Prostate gland (tissue), 2 donors: Measurements from ENCODE around the gene ERCC1. TPM values are rescaled to one million over a fixed set of nuclear protein-coding genes. Genes with fewer than 3 reads are reported as not detected.

Experiments
- DNase-seq: peaks from one replicate; pipeline ENCODE4 v3.0.0-alpha.2; 2019; ENCODE audit warnings: low spot score
- H3K27ac ChIP-seq, 2 donors: fragments of 200-600 bp; sonication (generic); 2 replicates each; pipeline ENCODE4 v1.5.1; 2017 to 2019
- H3K27me3 ChIP-seq: fragments of 200-600 bp; sonication (generic); replicated peaks from 2 replicates; pipeline ENCODE4 v1.5.1; 2019; ENCODE audit not compliant: insufficient read depth
- H3K36me3 ChIP-seq, 2 donors: fragments of 200-600 bp; sonication (generic); 1 replicate in 1 of 2; 2 replicates in 1 of 2; pipeline versions ENCODE4 v1.5.1 to v1.8.1; 2017 to 2019
- H3K4me1 ChIP-seq: fragments of 200-600 bp; sonication (generic); replicated peaks from 2 replicates; pipeline ENCODE4 v1.5.1; 2019
- H3K4me3 ChIP-seq, 2 donors: fragments of 200-600 bp; sonication (generic); 2 replicates each; pipeline ENCODE4 v1.5.1; 2017 to 2019
- H3K9me3 ChIP-seq: fragments of 200-600 bp; sonication (generic); 2 replicates; pipeline ENCODE4 v1.5.1; 2017
- POLR2A ChIP-seq: fragments of 450-650 bp; IDR thresholded peaks from one replicate; pipeline ENCODE4 v1.6.1; 2016; ENCODE audit warnings: antibody characterized with exemption, mild to moderate bottlenecking
- POLR2AphosphoS5 ChIP-seq: sonication (generic); formaldehyde crosslinking; IDR thresholded peaks from one replicate; pipeline ENCODE4 v1.6.1; 2017; ENCODE audit warnings: antibody characterized with exemption
- WGBS: methylation state at CpG from one replicate; pipeline ENCODE4 v1.1.5; 2018; 5-methylcytosine and 5-hydroxymethylcytosine counted together
- intact Hi-C: fragments of 100-400 bp; cut with DNase I; formaldehyde crosslinking; loops from one replicate; pipeline ENCODE4 v1.14.2; 2022
- total RNA-seq, 2 donors: library from RNA; depleted of rRNA; stranded (reverse); fragments of >200 nt; gene quantifications; one replicate each; pipeline ENCODE4 v1.1.0, GENCODE V29; 2016
- TF ChIP-seq, protein P1 (sequence below), 4 experiments: fragments of 200-600 bp in 2 of 4; fragments of 450-650 bp in 2 of 4; sonication (generic) in 2 of 4; IDR thresholded peaks; 1 replicate in 3 of 4; 2 replicates in 1 of 4; pipeline ENCODE4 v1.5.1; 2016 to 2019; ENCODE audit warnings: antibody characterized with exemption in 4 of 4, mild to moderate bottlenecking in 2 of 4, moderate library complexity in 2 of 4

Gene ERCC1
- 100 to 1,000 TPM; 142 to 151 TPM for total RNA-seq

DNA sequence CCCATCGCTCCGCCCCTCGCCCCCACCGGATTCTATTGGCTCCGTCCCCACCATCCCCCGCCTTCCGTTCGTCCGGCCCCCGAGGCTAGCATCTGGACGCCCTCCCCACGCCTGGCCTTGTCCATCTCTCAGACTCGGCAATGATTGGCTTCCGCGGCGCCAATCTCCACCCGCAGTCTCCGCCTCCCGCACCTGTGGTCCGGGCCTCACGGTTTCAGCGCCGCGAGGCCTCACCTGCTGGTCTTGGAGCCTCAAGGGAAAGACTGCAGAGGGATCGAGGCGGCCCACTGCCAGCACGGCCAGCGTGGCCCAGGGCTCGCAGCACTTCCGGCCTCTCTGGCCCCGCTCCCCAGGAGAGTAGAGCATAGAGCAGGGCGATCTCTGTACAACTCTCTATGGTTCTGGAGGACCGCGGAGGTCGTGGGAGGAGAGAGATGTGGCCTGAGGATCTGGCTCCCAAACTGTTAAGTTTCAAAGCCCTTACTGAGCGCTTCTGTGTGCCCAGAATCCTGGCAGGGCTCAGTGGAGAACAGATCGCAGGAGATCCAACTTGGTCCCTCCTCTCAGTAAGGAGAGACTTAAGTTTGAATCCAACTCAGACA is at the start of gene ERCC1:
ERCC1 (minus strand) TSS at position 329 of the 602 bp plus-strand sequence. CDS start 543 bp downstream, outside the sequence.
- peak; percentile 92 for DNase-seq
- intact Hi-C loops = no loop called here
- Histone ChIP-seq H3K4me3 (peak within 1 kb of the TSS; percentile 48 to 57), H3K4me1 (no peaks in the 10 kb centered on the region), H3K27ac (peak within 1 kb of the TSS; percentile 82 to 88), H3K36me3 (no peaks in the 10 kb centered on the region), H3K9me3 (no peaks in the 10 kb centered on the region), H3K27me3 (no peaks in the 10 kb centered on the region)
- WGBS = 1% methylated on average over 37 of the region's 37 CpGs
- TF ChIP-seq POLR2A = peak; percentile 77
- TF ChIP-seq POLR2AphosphoS5 = peak; percentile 90
- TF ChIP-seq, protein P1, sequence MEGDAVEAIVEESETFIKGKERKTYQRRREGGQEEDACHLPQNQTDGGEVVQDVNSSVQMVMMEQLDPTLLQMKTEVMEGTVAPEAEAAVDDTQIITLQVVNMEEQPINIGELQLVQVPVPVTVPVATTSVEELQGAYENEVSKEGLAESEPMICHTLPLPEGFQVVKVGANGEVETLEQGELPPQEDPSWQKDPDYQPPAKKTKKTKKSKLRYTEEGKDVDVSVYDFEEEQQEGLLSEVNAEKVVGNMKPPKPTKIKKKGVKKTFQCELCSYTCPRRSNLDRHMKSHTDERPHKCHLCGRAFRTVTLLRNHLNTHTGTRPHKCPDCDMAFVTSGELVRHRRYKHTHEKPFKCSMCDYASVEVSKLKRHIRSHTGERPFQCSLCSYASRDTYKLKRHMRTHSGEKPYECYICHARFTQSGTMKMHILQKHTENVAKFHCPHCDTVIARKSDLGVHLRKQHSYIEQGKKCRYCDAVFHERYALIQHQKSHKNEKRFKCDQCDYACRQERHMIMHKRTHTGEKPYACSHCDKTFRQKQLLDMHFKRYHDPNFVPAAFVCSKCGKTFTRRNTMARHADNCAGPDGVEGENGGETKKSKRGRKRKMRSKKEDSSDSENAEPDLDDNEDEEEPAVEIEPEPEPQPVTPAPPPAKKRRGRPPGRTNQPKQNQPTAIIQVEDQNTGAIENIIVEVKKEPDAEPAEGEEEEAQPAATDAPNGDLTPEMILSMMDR (IDR thresholded peaks at IDR 0.05) = peak in 1 of 4 experiments; percentile 15

DNA sequence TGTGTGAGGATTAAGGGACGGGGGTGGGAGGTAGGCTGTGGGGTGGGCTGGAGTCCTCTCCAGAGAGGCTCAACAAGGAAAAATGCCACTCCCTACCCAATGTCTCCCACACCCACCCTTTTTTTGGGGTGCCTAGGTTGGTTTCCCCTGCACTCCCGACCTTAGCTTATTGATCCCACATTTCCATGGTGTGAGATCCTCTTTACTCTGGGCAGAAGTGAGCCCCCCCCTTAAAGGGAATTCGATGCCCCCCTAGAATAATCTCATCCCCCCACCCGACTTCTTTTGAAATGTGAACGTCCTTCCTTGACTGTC is 49.6 kb upstream of the ERCC1 start:
- no peak for DNase-seq
- Histone ChIP-seq H3K36me3 (no peaks in the 10 kb centered on the region), H3K4me1 (peaks cover 7% of the 10 kb centered on the region), H3K9me3 (no peaks in the 10 kb centered on the region), H3K27me3 (no peaks in the 10 kb centered on the region), H3K4me3 (no peak overlapping the region), H3K27ac (no peak overlapping the region)
- TF ChIP-seq, protein P1 (IDR thresholded peaks at IDR 0.05) = no peak
- TF ChIP-seq POLR2A (no peak), POLR2AphosphoS5 (no peak)
- 35% methylated on average over 5 of the region's 5 CpGs for WGBS
- intact Hi-C loops = no loop called here

DNA sequence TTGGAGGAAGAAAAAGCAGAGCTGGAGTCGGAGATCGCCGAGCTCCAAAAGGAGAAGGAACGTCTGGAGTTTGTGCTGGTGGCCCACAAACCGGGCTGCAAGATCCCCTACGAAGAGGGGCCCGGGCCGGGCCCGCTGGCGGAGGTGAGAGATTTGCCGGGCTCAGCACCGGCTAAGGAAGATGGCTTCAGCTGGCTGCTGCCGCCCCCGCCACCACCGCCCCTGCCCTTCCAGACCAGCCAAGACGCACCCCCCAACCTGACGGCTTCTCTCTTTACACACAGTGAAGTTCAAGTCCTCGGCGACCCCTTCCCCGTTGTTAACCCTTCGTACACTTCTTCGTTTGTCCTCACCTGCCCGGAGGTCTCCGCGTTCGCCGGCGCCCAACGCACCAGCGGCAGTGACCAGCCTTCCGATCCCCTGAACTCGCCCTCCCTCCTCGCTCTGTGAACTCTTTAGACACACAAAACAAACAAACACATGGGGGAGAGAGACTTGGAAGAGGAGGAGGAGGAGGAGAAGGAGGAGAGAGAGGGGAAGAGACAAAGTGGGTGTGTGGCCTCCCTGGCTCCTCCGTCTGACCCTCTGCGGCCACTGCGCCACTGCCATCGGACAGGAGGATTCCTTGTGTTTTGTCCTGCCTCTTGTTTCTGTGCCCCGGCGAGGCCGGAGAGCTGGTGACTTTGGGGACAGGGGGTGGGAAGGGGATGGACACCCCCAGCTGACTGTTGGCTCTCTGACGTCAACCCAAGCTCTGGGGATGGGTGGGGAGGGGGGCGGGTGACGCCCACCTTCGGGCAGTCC is 49.0 kb upstream of the ERCC1 start:
- Histone ChIP-seq H3K4me3 (no peak overlapping the region), H3K4me1 (peaks cover 10% of the 10 kb centered on the region), H3K27me3 (no peaks in the 10 kb centered on the region), H3K27ac (no peak overlapping the region), H3K36me3 (no peaks in the 10 kb centered on the region), H3K9me3 (no peaks in the 10 kb centered on the region)
- WGBS = 28% methylated on average over 44 of the region's 44 CpGs
- no peak for TF ChIP-seq POLR2A
- no peak for DNase-seq
- intact Hi-C loops = no loop called here

DNA sequence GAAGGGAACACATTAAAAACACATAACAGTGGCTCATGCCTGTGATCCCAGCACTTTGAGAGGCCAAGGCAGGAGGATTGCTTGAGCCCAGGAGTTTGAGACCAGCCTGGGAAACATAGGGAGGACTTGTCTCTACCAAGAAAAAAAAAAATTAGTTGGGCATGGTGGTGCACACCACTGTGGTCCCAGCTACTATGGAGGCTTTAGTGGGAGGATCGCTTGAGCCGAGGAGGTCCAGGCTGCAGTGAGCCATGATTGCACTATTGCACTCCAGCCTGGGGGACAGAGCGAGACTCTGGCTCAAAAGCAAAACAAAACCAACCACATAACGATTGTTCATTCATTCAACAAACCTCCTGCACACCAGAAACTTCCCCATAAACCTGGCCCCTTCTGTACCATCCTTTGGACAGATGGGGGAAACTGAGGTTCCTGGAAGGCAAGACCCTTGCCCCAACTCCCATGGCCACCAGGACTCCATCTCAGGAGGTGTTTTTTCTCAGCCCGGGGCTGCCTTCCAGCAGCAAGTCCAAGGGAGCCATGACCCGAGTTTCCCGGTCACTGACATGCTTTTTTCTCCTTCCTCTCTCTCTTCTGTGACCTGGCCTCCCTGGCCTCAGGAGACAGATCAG is 48.3 kb upstream of the ERCC1 start:
- intact Hi-C loops = no loop called here
- 64% methylated on average over 7 of the region's 7 CpGs for WGBS
- no peaks in the 10 kb centered on the region for H3K27me3 ChIP-seq
- no peaks in the 10 kb centered on the region for H3K9me3 ChIP-seq
- DNase-seq = no peak
- no peak overlapping the region for H3K27ac ChIP-seq
- H3K4me3 ChIP-seq = no peak overlapping the region
- TF ChIP-seq, protein P1 (IDR thresholded peaks at IDR 0.05) = no peak
- TF ChIP-seq POLR2AphosphoS5 (no peak), POLR2A (no peak)
- H3K36me3 ChIP-seq = no peaks in the 10 kb centered on the region
- peaks cover 10% of the 10 kb centered on the region for H3K4me1 ChIP-seq

DNA sequence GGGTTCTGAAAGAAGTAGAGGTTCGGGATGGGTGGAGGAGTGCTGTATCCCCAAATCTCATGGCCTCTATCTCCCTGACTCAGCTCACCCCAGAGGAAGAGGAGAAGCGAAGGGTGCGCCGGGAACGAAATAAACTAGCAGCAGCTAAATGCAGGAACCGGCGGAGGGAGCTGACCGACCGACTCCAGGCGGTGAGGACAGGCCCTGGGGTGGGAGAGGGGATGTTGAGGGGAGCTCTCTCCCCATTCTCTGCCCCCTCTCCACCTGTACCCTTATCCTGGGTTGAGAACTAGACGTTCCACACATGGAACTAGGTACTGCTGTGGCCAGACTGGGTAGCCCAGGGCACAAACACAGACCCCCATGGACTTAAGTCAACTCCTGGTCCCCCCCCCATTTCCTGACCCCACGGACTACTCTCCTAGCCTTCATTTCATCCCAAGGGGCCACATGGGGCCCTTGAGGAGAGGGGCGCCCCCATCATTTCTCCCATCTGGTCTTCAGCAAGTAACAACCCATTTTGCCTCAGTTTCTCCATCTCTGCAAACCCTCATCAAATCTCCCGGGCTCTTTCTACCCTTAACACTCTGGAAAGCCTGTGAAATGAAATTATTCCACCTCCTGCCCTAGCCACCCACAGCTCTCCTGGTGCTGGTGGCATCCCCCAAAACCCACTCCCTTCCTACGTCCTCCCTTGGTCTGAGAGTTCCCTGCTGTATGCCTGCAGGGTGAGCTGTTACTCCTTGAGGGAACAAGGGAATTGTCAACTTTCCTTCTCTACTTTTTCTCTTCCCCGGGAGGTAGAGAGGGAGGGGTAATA is 47.6 kb upstream of the ERCC1 start:
- Histone ChIP-seq H3K36me3 (no peaks in the 10 kb centered on the region), H3K4me3 (no peak overlapping the region), H3K9me3 (no peaks in the 10 kb centered on the region), H3K4me1 (peaks cover 10% of the 10 kb centered on the region), H3K27me3 (no peaks in the 10 kb centered on the region), H3K27ac (no peak overlapping the region)
- intact Hi-C loops = no loop called here
- TF ChIP-seq, protein P1 (IDR thresholded peaks at IDR 0.05) = no peak
- TF ChIP-seq POLR2AphosphoS5 = no peak
- no peak for TF ChIP-seq POLR2A
- WGBS = 87% methylated on average over 16 of the region's 16 CpGs
- DNase-seq = no peak
